Neuron (in vitro differentiated cells): ENCODE data around the gene RPRD1B.

Source experiments
- H2AFZ ChIP-seq: one replicate; pipeline ENCODE4 v1.6.1; 2013; ENCODE audit warnings: low read depth, mild to moderate bottlenecking, inconsistent platforms, low read length, moderate library complexity
- H3K27me3 ChIP-seq: one replicate; pipeline ENCODE4 v1.6.1; 2013; ENCODE audit warnings: low read length; ENCODE audit not compliant: insufficient read depth
- H3K36me3 ChIP-seq: one replicate; pipeline ENCODE4 v1.6.1; 2013; ENCODE audit warnings: low read length; ENCODE audit not compliant: insufficient read depth
- H3K4me1 ChIP-seq: one replicate; pipeline ENCODE4 v1.6.1; 2013; ENCODE audit warnings: low read length; ENCODE audit not compliant: insufficient read depth
- H3K4me3 ChIP-seq: 2 replicates; pipeline ENCODE4 v1.5.1; 2013; ENCODE audit warnings: mild to moderate bottlenecking, low read length, moderate library complexity
- H3K9me3 ChIP-seq: one replicate; pipeline ENCODE4 v1.6.1; 2013; ENCODE audit warnings: low read length

The RPRD1B gene

GRCh38 chr20:38033330-38034107 lies at the start of gene RPRD1B, which contains the start of gene TTI1:
Gene RPRD1B, plus strand, starts transcription at chr20:38033746. Its CDS starts 202 bp downstream, at chr20:38033948.
Gene TTI1, minus strand, starts transcription at chr20:38033456. Its CDS starts 19,640 bp downstream, at chr20:38013816.
- peaks cover 22% of the 10 kb centered on the region for H3K36me3 ChIP-seq
- peaks cover 3% of the 10 kb centered on the region for H3K9me3 ChIP-seq
- peak within 1 kb of the TSS; percentile 96 for H3K4me3 ChIP-seq
- peak within 1 kb of the TSS; percentile 73 for H2AFZ ChIP-seq
- H3K4me1 ChIP-seq, result peaks cover 27% of the 10 kb centered on the region
- H3K27me3 ChIP-seq, result no peaks in the 10 kb centered on the region

GRCh38 chr20:37984018-37984785 lies 49.3 kb upstream of the RPRD1B start:
- no peak overlapping the region for H3K4me3 ChIP-seq

GRCh38 chr20:37986044-37986858 lies 47.3 kb upstream of the RPRD1B start:
- no peaks in the 10 kb centered on the region for H3K27me3 ChIP-seq
- H3K4me3 ChIP-seq, result no peak overlapping the region

More at GRCh38 chr20:37984018-37984785, 49.3 kb upstream of the RPRD1B start:
- Histone ChIP-seq H3K36me3 (peaks cover 25% of the 10 kb centered on the region), H3K27me3 (no peaks in the 10 kb centered on the region), H3K4me1 (peaks cover 10% of the 10 kb centered on the region), H3K9me3 (no peaks in the 10 kb centered on the region), H2AFZ (no peak overlapping the region)

GRCh38 chr20:37986873-37987601 lies 46.5 kb upstream of the RPRD1B start:
- Histone ChIP-seq H3K27me3 (no peaks in the 10 kb centered on the region), H3K9me3 (no peaks in the 10 kb centered on the region), H2AFZ (no peak overlapping the region), H3K36me3 (peaks cover 35% of the 10 kb centered on the region), H3K4me1 (peaks cover 15% of the 10 kb centered on the region), H3K4me3 (no peak overlapping the region)

More at GRCh38 chr20:37986044-37986858, 47.3 kb upstream of the RPRD1B start:
- Histone ChIP-seq H3K4me1 (peaks cover 13% of the 10 kb centered on the region), H3K9me3 (no peaks in the 10 kb centered on the region), H2AFZ (no peak overlapping the region), H3K36me3 (peaks cover 27% of the 10 kb centered on the region)

GRCh38 chr20:37987602-37988290 lies 45.8 kb upstream of the RPRD1B start:
- Histone ChIP-seq H3K9me3 (no peaks in the 10 kb centered on the region), H3K4me1 (peaks cover 15% of the 10 kb centered on the region), H3K27me3 (no peaks in the 10 kb centered on the region), H3K36me3 (peaks cover 32% of the 10 kb centered on the region), H2AFZ (no peak overlapping the region), H3K4me3 (no peak overlapping the region)

- H3K36me3 ChIP-seq, result peaks cover 28% of the 10 kb centered on the region
- H3K4me3 ChIP-seq, result no peak overlapping the region
- no peaks in the 10 kb centered on the region for H3K9me3 ChIP-seq
- peaks cover 15% of the 10 kb centered on the region for H3K4me1 ChIP-seq
- H3K27me3 ChIP-seq, result no peaks in the 10 kb centered on the region
- H2AFZ ChIP-seq, result no peak overlapping the region
These were observed 45.1 kb upstream of the RPRD1B start for GRCh38 chr20:37988306-37988954.

GRCh38 chr20:37989601-37990295 lies 43.8 kb upstream of the RPRD1B start:
- no peaks in the 10 kb centered on the region for H3K27me3 ChIP-seq
- peaks cover 15% of the 10 kb centered on the region for H3K4me1 ChIP-seq

GRCh38 chr20:37990571-37991151 lies 42.9 kb upstream of the RPRD1B start:
- no peaks in the 10 kb centered on the region for H3K9me3 ChIP-seq
- H3K4me1 ChIP-seq, result peaks cover 15% of the 10 kb centered on the region
- no peak overlapping the region for H2AFZ ChIP-seq
- peaks cover 43% of the 10 kb centered on the region for H3K36me3 ChIP-seq
- H3K27me3 ChIP-seq, result no peaks in the 10 kb centered on the region
- no peak overlapping the region for H3K4me3 ChIP-seq

More at GRCh38 chr20:37989601-37990295, 43.8 kb upstream of the RPRD1B start:
- H2AFZ ChIP-seq, result no peak overlapping the region
- H3K4me3 ChIP-seq, result no peak overlapping the region
- no peaks in the 10 kb centered on the region for H3K9me3 ChIP-seq
- H3K36me3 ChIP-seq, result peaks cover 34% of the 10 kb centered on the region

GRCh38 chr20:37991157-37991866 lies 42.2 kb upstream of the RPRD1B start:
- no peak overlapping the region for H2AFZ ChIP-seq
- peaks cover 15% of the 10 kb centered on the region for H3K4me1 ChIP-seq
- H3K9me3 ChIP-seq, result no peaks in the 10 kb centered on the region
- no peak overlapping the region for H3K4me3 ChIP-seq
- peaks cover 49% of the 10 kb centered on the region for H3K36me3 ChIP-seq
- H3K27me3 ChIP-seq, result no peaks in the 10 kb centered on the region

- Histone ChIP-seq H3K4me1 (peaks cover 15% of the 10 kb centered on the region), H3K36me3 (peaks cover 55% of the 10 kb centered on the region), H3K27me3 (no peaks in the 10 kb centered on the region), H3K4me3 (no peak overlapping the region), H3K9me3 (no peaks in the 10 kb centered on the region), H2AFZ (no peak overlapping the region)
These were observed 41.6 kb upstream of the RPRD1B start for GRCh38 chr20:37991908-37992307.
